ENCODE measurements around the gene HOXA6. TPM values are rescaled to one million over a fixed set of nuclear protein-coding genes. Genes with fewer than 3 reads are reported as not detected.

HOXA6 gene
- total and polyA plus RNA-seq, 2 of the 4 experiments (the other 2 are of a cell fraction) = 1.4 to 1.8 TPM

GRCh38 chr7:27178366-27178765 lies 30.8 kb upstream of the HOXA6 start:
- dilution Hi-C loops (cut with HindIII; ENCODE audit: low sequenced_read_pairs, unreplicated experiment) = no loop called here
- POLR2A ChIA-PET (ENCODE audit: unreplicated experiment) = no interaction called here

More at GRCh38 chr7:27178366-27178765, 30.8 kb upstream of the HOXA6 start:
- H3K9me3 ChIP-seq (ENCODE audit: control insufficient read depth, insufficient read depth, low read length) = peaks cover 4% of the 10 kb centered on the region; the same call in 1 of the 2 replicates
- H3K9ac ChIP-seq (ENCODE audit: low read depth, low read length) = no peak overlapping the region
- CTCF ChIA-PET = interaction anchor here (0.5 to 1.3 kb wide), 4 partner anchors 10 to 809 kb away, joined by 3 to 8 read pairs (median 4); no protein-coding TSS in a partner anchor
- H3K4me1 ChIP-seq (ENCODE audit: control insufficient read depth, insufficient read depth, low read length) = no peaks in the 10 kb centered on the region; the same call in 1 of the 2 replicates
- H3K4me2 ChIP-seq (ENCODE audit: low read depth, low read length) = no peak overlapping the region
- H3K36me3 ChIP-seq (ENCODE audit: control insufficient read depth, insufficient read depth, low read length) = no peaks in the 10 kb centered on the region
- no peak overlapping the region for H3K56ac ChIP-seq (ENCODE audit: extremely low read depth, insufficient read depth, low read length)
- DNase-seq (no peak), ATAC-seq (ENCODE audit: low read depth) (no peak)
- no TSS peak for BruUV-seq (replicated peaks)
- intact Hi-C loops (cut with micrococcal nuclease) = no loop called here
- H3K79me1 ChIP-seq (ENCODE audit: low read depth in 1 of 2, low read length in 2 of 2) = no peaks in the 10 kb centered on the region
- WGBS, 2 experiments (ENCODE audit: extremely low coverage in 2 of 2, insufficient read length in 1 of 2) = 68% methylated on average over 2 of the region's 6 CpGs; no CpG with 5 or more reads in 1 of the 2 experiments
- H4K5ac ChIP-seq (ENCODE audit: low read depth, low read length) = no peak overlapping the region
- H3K27me3 ChIP-seq (ENCODE audit: control insufficient read depth, insufficient read depth, low read length) = peaks cover 88% of the 10 kb centered on the region
- H3K18ac ChIP-seq (ENCODE audit: low read depth, low read length) = no peak overlapping the region
- H3K4ac ChIP-seq (ENCODE audit: low read depth, low read length) = no peak overlapping the region
- no peak overlapping the region for H4K8ac ChIP-seq (ENCODE audit: low read depth in 2 of 2, low read length in 2 of 2)
- no peak overlapping the region for H3K14ac ChIP-seq (replicated peaks; ENCODE audit: low read depth, low read length)
- H3K23ac ChIP-seq (ENCODE audit: low read depth, low read length) = no peak overlapping the region
- H4K91ac ChIP-seq (ENCODE audit: insufficient read depth, low read depth, low read length) = no peak overlapping the region
- H4K20me1 ChIP-seq (ENCODE audit: insufficient read depth, low read length) = 0 out of 2 replicates have a peak, but pooled peaks cover 7% of the 10 kb centered on the region
- H2AK9ac ChIP-seq (replicated peaks; ENCODE audit: low read depth, low read length, poor library complexity) = no peak overlapping the region
- no peak overlapping the region for H2BK120ac ChIP-seq (ENCODE audit: low read depth, low read length)
- no peak overlapping the region for H2AFZ ChIP-seq (replicated peaks; ENCODE audit: low read length, poor library complexity)
- no peak overlapping the region for H3K4me3 ChIP-seq (ENCODE audit: insufficient read depth, low read depth, low read length)
- no peak overlapping the region for H3K27ac ChIP-seq (ENCODE audit: insufficient read depth, low read length)
- H2BK15ac ChIP-seq (ENCODE audit: low read depth, low read length) = no peak overlapping the region
- in situ Hi-C loops (cut with MboI; ENCODE audit: low sequenced_read_pairs) = no loop called here
- no peak overlapping the region for H2AK5ac ChIP-seq (ENCODE audit: low read depth, low read length)
- H2BK20ac ChIP-seq (ENCODE audit: low read depth, low read length) = no peak overlapping the region
- H2BK5ac ChIP-seq (ENCODE audit: low read depth, low read length, poor library complexity, severe bottlenecking) = no peak overlapping the region
- TF ChIP-seq MAFK (IDR thresholded peaks at IDR 0.05; ENCODE audit: low read depth, low read length) (no peak), BHLHE40 (IDR thresholded peaks at IDR 0.05; ENCODE audit: low read depth, low read length) (no peak), FOS (IDR thresholded peaks at IDR 0.05; ENCODE audit: low read depth, low read length) (no peak), ELK1 (IDR thresholded peaks at IDR 0.05; ENCODE audit: borderline replicate concordance, low read depth, low read length) (no peak), RCOR1 (IDR thresholded peaks at IDR 0.05; ENCODE audit: insufficient replicate concordance, low read length) (no peak)
- H3K9me1 ChIP-seq (ENCODE audit: insufficient read depth, low read length) = no peaks in the 10 kb centered on the region
